ENCODE results near the gene BMP5.

GRCh38 chr6:55785273-55785672, 90.1 kb downstream of the BMP5 start:
- TF ChIP-seq SRF (IDR thresholded peaks at IDR 0.05; ENCODE audit: low read depth in 2 of 2, low read length in 2 of 2) (no peak), TAF1 (IDR thresholded peaks at IDR 0.05; ENCODE audit: borderline replicate concordance, low read depth, low read length) (no peak), RAD21 (IDR thresholded peaks at IDR 0.05; ENCODE audit: insufficient read depth, low read depth, low read length) (no peak), POLR2A (IDR thresholded peaks at IDR 0.05; ENCODE audit: low read depth, low read length) (no peak), ATF3 (IDR thresholded peaks at IDR 0.05; ENCODE audit: borderline replicate concordance, extremely low read depth, low read depth, low read length) (no peak), ZNF592 (IDR thresholded peaks at IDR 0.05) (no peak), NR2C2 (IDR thresholded peaks at IDR 0.05; ENCODE audit: borderline replicate concordance, control insufficient read depth, insufficient read length, low read depth) (no peak), CREM (IDR thresholded peaks at IDR 0.05; ENCODE audit: low read depth) (no peak), SMC3 (IDR thresholded peaks at IDR 0.05; ENCODE audit: borderline replicate concordance, low read length) (no peak), CTCF (IDR thresholded peaks at IDR 0.05 in 2 of 3, conservative IDR thresholded peaks at IDR 0.05 in 1 of 3; ENCODE audit: control insufficient read depth in 2 of 3, extremely low read depth in 1 of 3, insufficient read depth in 1 of 3, low read depth in 3 of 3, low read length in 3 of 3) (no peak)

Measured in GM12878 (cell line).